Measurements from ENCODE around the gene LMTK2.

The LMTK2 gene

DNA sequence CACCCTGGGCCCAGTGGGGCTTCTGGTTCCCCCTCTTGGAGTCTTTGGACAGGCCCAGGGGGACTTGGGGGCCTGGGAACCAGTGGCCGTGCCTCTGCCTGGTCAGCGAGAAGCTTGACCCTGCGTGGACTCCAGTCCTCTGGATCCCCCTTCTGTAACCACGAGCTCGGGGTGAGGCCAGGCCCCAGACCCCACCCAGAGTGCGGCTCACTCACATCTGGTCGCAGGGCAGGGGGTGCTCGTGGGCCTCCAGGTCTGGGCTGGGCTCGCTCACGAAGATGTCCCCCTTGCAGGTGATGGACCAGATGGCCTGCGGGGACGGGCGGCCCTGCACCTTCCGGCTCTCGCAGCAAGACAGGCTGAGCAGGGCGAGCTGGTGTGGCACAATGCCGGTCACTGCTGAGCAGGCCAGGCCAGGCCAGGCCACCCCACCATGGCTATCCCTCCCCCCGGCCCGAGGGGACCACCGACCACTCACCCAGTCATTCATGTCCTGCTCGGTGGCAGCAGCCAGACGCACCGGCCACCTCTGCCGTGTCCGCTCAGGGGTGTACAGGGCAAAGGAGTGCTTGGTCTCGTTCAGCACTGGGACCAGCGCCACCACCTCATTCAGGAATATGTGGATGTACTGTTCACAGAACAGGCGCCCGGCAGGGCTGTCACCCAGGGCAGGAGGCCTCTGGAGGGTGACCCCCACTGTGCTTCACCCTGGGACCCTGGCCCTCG is 124.2 kb downstream of the LMTK2 start:
- Histone ChIP-seq H3K36me3 (ENCODE audit: insufficient read depth, low read length) (peaks cover 21% of the 10 kb centered on the region), H3K9me3 (ENCODE audit: insufficient read depth, low read length, severe bottlenecking) (no peaks in the 10 kb centered on the region), H3K27ac (ENCODE audit: low read length) (no peak overlapping the region), H4K20me1 (ENCODE audit: insufficient read depth, low read length) (no peaks in the 10 kb centered on the region), H3K4me3 (ENCODE audit: low read depth in 1 of 2, low read length in 2 of 2) (no peak overlapping the region), H3K4me1 (ENCODE audit: insufficient read depth, low read length) (no peaks in the 10 kb centered on the region), H3K4me2 (ENCODE audit: insufficient read depth, low read length) (no peak overlapping the region), H3K27me3 (ENCODE audit: insufficient read depth, low read length, poor library complexity) (no peaks in the 10 kb centered on the region), H3K79me2 (ENCODE audit: insufficient read depth, low read length) (no peaks in the 10 kb centered on the region), H2AFZ (ENCODE audit: low read depth, low read length) (no peak overlapping the region), H3K9ac (ENCODE audit: low read depth, low read length) (no peak overlapping the region)
- ATAC-seq (ENCODE audit: insufficient read depth, low read depth) = no peak
- TF ChIP-seq, protein P1, sequence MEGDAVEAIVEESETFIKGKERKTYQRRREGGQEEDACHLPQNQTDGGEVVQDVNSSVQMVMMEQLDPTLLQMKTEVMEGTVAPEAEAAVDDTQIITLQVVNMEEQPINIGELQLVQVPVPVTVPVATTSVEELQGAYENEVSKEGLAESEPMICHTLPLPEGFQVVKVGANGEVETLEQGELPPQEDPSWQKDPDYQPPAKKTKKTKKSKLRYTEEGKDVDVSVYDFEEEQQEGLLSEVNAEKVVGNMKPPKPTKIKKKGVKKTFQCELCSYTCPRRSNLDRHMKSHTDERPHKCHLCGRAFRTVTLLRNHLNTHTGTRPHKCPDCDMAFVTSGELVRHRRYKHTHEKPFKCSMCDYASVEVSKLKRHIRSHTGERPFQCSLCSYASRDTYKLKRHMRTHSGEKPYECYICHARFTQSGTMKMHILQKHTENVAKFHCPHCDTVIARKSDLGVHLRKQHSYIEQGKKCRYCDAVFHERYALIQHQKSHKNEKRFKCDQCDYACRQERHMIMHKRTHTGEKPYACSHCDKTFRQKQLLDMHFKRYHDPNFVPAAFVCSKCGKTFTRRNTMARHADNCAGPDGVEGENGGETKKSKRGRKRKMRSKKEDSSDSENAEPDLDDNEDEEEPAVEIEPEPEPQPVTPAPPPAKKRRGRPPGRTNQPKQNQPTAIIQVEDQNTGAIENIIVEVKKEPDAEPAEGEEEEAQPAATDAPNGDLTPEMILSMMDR (IDR thresholded peaks at IDR 0.05; ENCODE audit: borderline replicate concordance, extremely low read depth, low read length, poor library complexity, severe bottlenecking) = no peak
- no peak for TF ChIP-seq EZH2 (IDR thresholded peaks at IDR 0.05; ENCODE audit: borderline replicate concordance, low read depth, low read length, severe bottlenecking)
- DNase-seq = no peak

DNA sequence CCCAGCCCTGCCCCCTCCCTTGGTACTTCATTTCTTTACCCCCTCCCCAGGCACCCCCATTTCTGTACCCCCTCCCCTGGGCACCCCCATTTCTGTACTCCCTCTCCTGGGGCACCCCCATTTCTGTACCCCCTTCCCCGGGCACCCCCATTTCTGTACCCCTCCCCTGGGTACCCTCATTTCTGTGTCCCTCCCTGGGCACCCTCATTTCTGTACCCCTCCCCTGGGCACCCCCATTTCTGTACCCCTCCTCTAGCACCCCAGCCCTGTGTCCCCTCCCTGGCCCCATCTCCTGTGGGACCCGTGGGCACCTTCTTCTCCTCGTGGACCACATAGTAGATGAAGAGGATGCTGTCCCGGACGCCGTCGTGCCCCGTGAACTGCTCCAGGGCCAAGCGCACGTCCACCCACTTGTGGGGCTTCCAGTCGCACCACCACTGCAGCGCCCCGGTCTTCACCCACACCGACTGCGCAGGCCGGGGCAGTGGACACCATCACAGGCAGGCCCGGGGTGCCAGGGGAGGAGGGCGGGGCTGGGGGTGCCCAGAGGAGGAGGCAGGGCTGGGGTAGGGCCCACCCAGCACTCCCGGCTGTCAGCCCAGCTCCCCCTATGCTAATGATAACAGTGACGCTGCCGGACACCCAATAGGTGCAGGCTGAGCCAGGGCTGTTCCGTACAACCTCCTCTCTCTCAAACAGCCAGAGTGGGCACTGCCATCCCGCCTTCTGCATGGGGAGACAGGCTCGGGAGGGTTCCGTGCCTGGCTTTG is 125.0 kb downstream of the LMTK2 start:
- Histone ChIP-seq H4K20me1 (ENCODE audit: insufficient read depth, low read length) (no peaks in the 10 kb centered on the region), H3K9me3 (ENCODE audit: insufficient read depth, low read length, severe bottlenecking) (no peaks in the 10 kb centered on the region), H3K4me1 (ENCODE audit: insufficient read depth, low read length) (no peaks in the 10 kb centered on the region), H2AFZ (ENCODE audit: low read depth, low read length) (no peak overlapping the region), H3K27ac (ENCODE audit: low read length) (no peak overlapping the region), H3K79me2 (ENCODE audit: insufficient read depth, low read length) (no peaks in the 10 kb centered on the region), H3K4me3 (ENCODE audit: low read depth in 1 of 2, low read length in 2 of 2) (no peak overlapping the region), H3K27me3 (ENCODE audit: insufficient read depth, low read length, poor library complexity) (no peaks in the 10 kb centered on the region), H3K36me3 (ENCODE audit: insufficient read depth, low read length) (peaks cover 18% of the 10 kb centered on the region), H3K9ac (ENCODE audit: low read depth, low read length) (no peak overlapping the region), H3K4me2 (ENCODE audit: insufficient read depth, low read length) (no peak overlapping the region)
- no peak for TF ChIP-seq EZH2 (IDR thresholded peaks at IDR 0.05; ENCODE audit: borderline replicate concordance, low read depth, low read length, severe bottlenecking)
- TF ChIP-seq, protein P1 (IDR thresholded peaks at IDR 0.05; ENCODE audit: borderline replicate concordance, extremely low read depth, low read length, poor library complexity, severe bottlenecking) = no peak
- no peak for DNase-seq
- ATAC-seq (ENCODE audit: insufficient read depth, low read depth) = no peak

DNA sequence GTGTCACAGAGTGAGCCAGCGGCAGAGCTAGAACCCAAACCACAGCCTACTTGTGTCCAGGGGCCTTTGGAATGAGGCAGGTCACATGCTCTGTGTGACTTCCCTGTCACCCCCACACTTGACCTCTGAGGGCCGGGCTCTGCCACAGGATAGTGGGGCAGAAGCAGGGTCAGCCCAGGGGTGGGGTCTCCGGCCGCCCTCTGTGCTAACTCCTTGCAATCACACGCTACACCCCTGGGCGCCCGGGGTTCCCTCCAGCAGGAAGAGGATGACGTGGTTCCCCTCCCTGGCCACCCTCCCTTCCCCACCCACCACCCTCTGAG is 125.6 kb downstream of the LMTK2 start:
- Histone ChIP-seq H3K27me3 (ENCODE audit: insufficient read depth, low read length, poor library complexity) (no peaks in the 10 kb centered on the region), H3K4me1 (ENCODE audit: insufficient read depth, low read length) (no peaks in the 10 kb centered on the region), H3K9ac (ENCODE audit: low read depth, low read length) (no peak overlapping the region), H3K79me2 (ENCODE audit: insufficient read depth, low read length) (no peaks in the 10 kb centered on the region), H3K9me3 (ENCODE audit: insufficient read depth, low read length, severe bottlenecking) (no peaks in the 10 kb centered on the region), H3K4me2 (ENCODE audit: insufficient read depth, low read length) (no peak overlapping the region), H3K36me3 (ENCODE audit: insufficient read depth, low read length) (peaks cover 18% of the 10 kb centered on the region), H2AFZ (ENCODE audit: low read depth, low read length) (no peak overlapping the region), H4K20me1 (ENCODE audit: insufficient read depth, low read length) (no peaks in the 10 kb centered on the region), H3K4me3 (ENCODE audit: low read depth in 1 of 2, low read length in 2 of 2) (no peak overlapping the region), H3K27ac (ENCODE audit: low read length) (no peak overlapping the region)
- no peak for DNase-seq
- TF ChIP-seq, protein P1 (IDR thresholded peaks at IDR 0.05; ENCODE audit: borderline replicate concordance, extremely low read depth, low read length, poor library complexity, severe bottlenecking) = no peak
- TF ChIP-seq EZH2 (IDR thresholded peaks at IDR 0.05; ENCODE audit: borderline replicate concordance, low read depth, low read length, severe bottlenecking) = no peak
- ATAC-seq (ENCODE audit: insufficient read depth, low read depth) = no peak
